Measurements from ENCODE around the gene SSC5D. TPM values are rescaled to one million over a fixed set of nuclear protein-coding genes. Genes with fewer than 3 reads are reported as not detected.

Gene SSC5D
- total and polyA plus RNA-seq, 10 of the 15 experiments (the other 5 are each of a cell fraction or from before 2014, with no cell fraction given), result 0.03 to 0.13 (median 0.05) TPM; not detected in 4

DNA sequence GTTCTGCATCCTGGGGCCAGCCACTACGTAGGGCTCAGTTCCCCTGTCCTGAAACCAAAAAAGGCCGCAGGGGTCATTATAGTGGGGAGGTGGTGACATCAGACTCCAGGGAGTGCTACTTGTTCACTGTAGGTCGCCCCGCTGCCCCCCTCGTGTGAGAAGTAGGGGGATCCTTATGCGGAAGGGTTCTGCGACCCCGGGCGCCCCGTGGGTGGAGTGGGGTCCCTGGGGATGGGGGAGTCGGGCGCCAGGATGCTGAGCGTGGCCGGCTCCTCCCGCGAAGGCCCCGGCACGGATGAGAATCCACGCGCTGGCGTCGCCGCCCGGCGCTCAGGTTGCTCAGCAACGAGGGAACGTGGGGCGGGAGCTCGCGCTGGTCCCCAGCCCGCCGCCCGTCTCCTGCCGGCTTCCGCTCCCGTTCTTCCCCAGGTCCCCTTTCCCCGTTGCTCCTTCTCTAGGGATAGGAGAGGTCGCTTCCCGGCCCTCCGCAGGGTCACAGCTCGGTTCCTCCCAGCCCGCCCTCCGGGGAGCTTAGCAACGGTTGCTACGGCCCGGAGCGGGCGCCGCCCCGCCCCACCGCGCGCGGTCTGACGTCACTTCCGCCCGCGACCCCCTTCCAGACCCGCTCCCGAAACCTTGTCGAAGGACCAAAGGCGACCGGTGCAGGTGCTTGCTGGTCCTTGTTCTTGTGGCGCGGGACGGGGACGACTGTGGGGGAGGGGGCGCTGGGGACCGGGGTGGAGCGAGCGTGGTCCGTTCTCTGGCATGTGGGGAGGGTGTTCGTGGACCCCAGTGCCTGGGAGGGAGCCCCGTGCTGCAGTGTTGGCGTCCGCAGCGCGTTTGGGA, 3.4 kb upstream of the SSC5D start, which contains the start of gene NAT14:
Gene NAT14 (plus strand): TSS at position 596 of the 846 bp plus-strand sequence. CDS start 521 bp downstream, outside the sequence.
- FAIRE-seq (peak; percentile 76), ATAC-seq (peak; percentile 85), DNase-seq (ENCODE audit: low read depth, low spot score) (no peak)
- Histone ChIP-seq H4K20me1 (ENCODE audit: control insufficient read depth, insufficient read depth) (no peaks in the 10 kb centered on the region), H3K9ac (ENCODE audit: control insufficient read depth, insufficient read depth, low read length) (peak within 1 kb of the TSS; percentile 78), H3K36me3 (ENCODE audit: control insufficient read depth in 2 of 2, insufficient read depth in 2 of 2, low read length in 1 of 2) (peaks cover 0 to 9% of the 10 kb centered on the region in 2 experiments; a peak in 2 of 4 replicates), H3K27me3 (replicated peaks in 1 of 2; ENCODE audit: control insufficient read depth in 2 of 2, insufficient read depth in 2 of 2, low read length in 1 of 2) (no peaks in the 10 kb centered on the region), H3K4me3 (peak within 1 kb of the TSS; percentile 78), H3K79me2 (ENCODE audit: control insufficient read depth, insufficient read depth, low read length) (no peaks in the 10 kb centered on the region; the same call in 1 of the 2 replicates), H3K9me3 (replicated peaks; ENCODE audit: control insufficient read depth, insufficient read depth, low read length) (no peaks in the 10 kb centered on the region), H3K27ac (ENCODE audit: control insufficient read depth, insufficient read depth) (peak within 1 kb of the TSS; percentile 58; the same call in 1 of the 2 replicates), H3K4me2 (ENCODE audit: control insufficient read depth, insufficient read depth) (peak within 1 kb of the TSS; percentile 68), H3K4me1 (ENCODE audit: control insufficient read depth, insufficient read depth, low read length) (peaks cover 8% of the 10 kb centered on the region), H2AFZ (ENCODE audit: control insufficient read depth, low read depth, low read length) (peak within 1 kb of the TSS; percentile 86)
- in situ Hi-C loops (cut with MboI) (no loop called here), intact Hi-C loops (cut with micrococcal nuclease; ENCODE audit: unreplicated experiment) (no loop called here)
- ChIA-PET POLR2A (interaction anchor here (0.6 to 1.0 kb wide), 3 partner anchors 19 to 228 kb away, joined by 3 to 4 read pairs (median 3); no protein-coding TSS in a partner anchor), SMC1A (ENCODE audit: uncharacterized antibody, unreplicated experiment) (interaction anchor here (0.9 to 1.6 kb wide), 4 partner anchors 8 to 115 kb away, joined by 3 to 7 read pairs (median 4); partner anchors contain the start of genes FIZ1 and ZNF628), CTCF (interaction anchor here (0.5 to 1.7 kb wide), 6 partner anchors 8 to 769 kb away, joined by 3 to 16 read pairs (median 4); partner anchors contain the start of genes ISOC2 and ZNF628), RAD21 (ENCODE audit: unreplicated experiment) (interaction anchor here (1.0 to 1.3 kb wide), 5 partner anchors 9 to 146 kb away, joined by 3 to 10 read pairs (median 3); partner anchors contain the start of genes ISOC2 and ZNF628)
- no TSS peak for BruUV-seq (replicated peaks)
- 2% methylated on average over 54 of the region's 78 CpGs for WGBS (ENCODE audit: insufficient coverage, insufficient replicate concordance, low lambda C conversion rate, missing lambda C conversion rate)
- TF ChIP-seq ATF7 (IDR thresholded peaks at IDR 0.05; ENCODE audit: low read depth) (peak; percentile 75), IKZF1 (conservative IDR thresholded peaks at IDR 0.05) (peak; percentile 26; the same call in 1 of the 2 replicates), SIN3A (IDR thresholded peaks at IDR 0.05; ENCODE audit: low read depth, low read length) (peak; percentile 71; the same call in 1 of the 2 replicates), TAF1 (IDR thresholded peaks at IDR 0.05; ENCODE audit: borderline replicate concordance, low read depth, low read length) (peak; percentile 35; the same call in 1 of the 2 replicates), CREM (IDR thresholded peaks at IDR 0.05; ENCODE audit: low read depth) (peak; percentile 95), FOXK2 (IDR thresholded peaks at IDR 0.05) (no peak), NRF1 (conservative IDR thresholded peaks at IDR 0.05; ENCODE audit: low read depth, low read length) (no peak), BMI1 (IDR thresholded peaks at IDR 0.05; ENCODE audit: borderline replicate concordance) (peak; percentile 81), ZNF207 (IDR thresholded peaks at IDR 0.05; ENCODE audit: borderline replicate concordance) (no peak), CREB1 (IDR thresholded peaks at IDR 0.05; ENCODE audit: low read depth) (peak; percentile 88), RB1 (IDR thresholded peaks at IDR 0.05; ENCODE audit: borderline replicate concordance) (peak; percentile 32; the same call in 1 of the 2 replicates), BACH1 (IDR thresholded peaks at IDR 0.05; ENCODE audit: borderline replicate concordance) (peak; percentile 47; the same call in 1 of the 2 replicates), PAX5 (IDR thresholded peaks at IDR 0.05; ENCODE audit: borderline replicate concordance, low read depth, low read length) (0 out of 2 replicates have a peak, but pooled peaks have one; percentile 21), YY1 (IDR thresholded peaks at IDR 0.05; ENCODE audit: low read depth, low read length) (peak; percentile 36; the same call in 1 of the 2 replicates), GABPA (IDR thresholded peaks at IDR 0.05; ENCODE audit: low read depth) (peak; percentile 75), HDAC2 (IDR thresholded peaks at IDR 0.05) (no peak), MXI1 (IDR thresholded peaks at IDR 0.05; ENCODE audit: low read depth, low read length) (peak; percentile 37; the same call in 1 of the 2 replicates), TCF3 (IDR thresholded peaks at IDR 0.05; ENCODE audit: borderline replicate concordance, insufficient read depth, low read depth, low read length) (0 out of 2 replicates have a peak, but pooled peaks have one; percentile 16)
- TF ChIP-seq, protein P1, sequence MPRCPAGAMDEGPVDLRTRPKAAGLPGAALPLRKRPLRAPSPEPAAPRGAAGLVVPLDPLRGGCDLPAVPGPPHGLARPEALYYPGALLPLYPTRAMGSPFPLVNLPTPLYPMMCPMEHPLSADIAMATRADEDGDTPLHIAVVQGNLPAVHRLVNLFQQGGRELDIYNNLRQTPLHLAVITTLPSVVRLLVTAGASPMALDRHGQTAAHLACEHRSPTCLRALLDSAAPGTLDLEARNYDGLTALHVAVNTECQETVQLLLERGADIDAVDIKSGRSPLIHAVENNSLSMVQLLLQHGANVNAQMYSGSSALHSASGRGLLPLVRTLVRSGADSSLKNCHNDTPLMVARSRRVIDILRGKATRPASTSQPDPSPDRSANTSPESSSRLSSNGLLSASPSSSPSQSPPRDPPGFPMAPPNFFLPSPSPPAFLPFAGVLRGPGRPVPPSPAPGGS (IDR thresholded peaks at IDR 0.05; ENCODE audit: borderline replicate concordance, insufficient read depth, low read depth, low read length, poor library complexity, severe bottlenecking), result peak; percentile 48
- TF ChIP-seq, protein P2, sequence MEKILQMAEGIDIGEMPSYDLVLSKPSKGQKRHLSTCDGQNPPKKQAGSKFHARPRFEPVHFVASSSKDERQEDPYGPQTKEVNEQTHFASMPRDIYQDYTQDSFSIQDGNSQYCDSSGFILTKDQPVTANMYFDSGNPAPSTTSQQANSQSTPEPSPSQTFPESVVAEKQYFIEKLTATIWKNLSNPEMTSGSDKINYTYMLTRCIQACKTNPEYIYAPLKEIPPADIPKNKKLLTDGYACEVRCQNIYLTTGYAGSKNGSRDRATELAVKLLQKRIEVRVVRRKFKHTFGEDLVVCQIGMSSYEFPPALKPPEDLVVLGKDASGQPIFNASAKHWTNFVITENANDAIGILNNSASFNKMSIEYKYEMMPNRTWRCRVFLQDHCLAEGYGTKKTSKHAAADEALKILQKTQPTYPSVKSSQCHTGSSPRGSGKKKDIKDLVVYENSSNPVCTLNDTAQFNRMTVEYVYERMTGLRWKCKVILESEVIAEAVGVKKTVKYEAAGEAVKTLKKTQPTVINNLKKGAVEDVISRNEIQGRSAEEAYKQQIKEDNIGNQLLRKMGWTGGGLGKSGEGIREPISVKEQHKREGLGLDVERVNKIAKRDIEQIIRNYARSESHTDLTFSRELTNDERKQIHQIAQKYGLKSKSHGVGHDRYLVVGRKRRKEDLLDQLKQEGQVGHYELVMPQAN (conservative IDR thresholded peaks at IDR 0.05), result peak; percentile 79

Data from GM12878 (cell line).